ENCODE results near the gene ABHD16A. TPM values are rescaled to one million over a fixed set of nuclear protein-coding genes. Genes with fewer than 3 reads are reported as not detected.
A peak's percentile ranks its signal among the peaks of the same experiment; 100 is the strongest.

ABHD16A gene
- total RNA-seq, 2 experiments from 2014 or later: 57.8 to 64.0 TPM

DNA sequence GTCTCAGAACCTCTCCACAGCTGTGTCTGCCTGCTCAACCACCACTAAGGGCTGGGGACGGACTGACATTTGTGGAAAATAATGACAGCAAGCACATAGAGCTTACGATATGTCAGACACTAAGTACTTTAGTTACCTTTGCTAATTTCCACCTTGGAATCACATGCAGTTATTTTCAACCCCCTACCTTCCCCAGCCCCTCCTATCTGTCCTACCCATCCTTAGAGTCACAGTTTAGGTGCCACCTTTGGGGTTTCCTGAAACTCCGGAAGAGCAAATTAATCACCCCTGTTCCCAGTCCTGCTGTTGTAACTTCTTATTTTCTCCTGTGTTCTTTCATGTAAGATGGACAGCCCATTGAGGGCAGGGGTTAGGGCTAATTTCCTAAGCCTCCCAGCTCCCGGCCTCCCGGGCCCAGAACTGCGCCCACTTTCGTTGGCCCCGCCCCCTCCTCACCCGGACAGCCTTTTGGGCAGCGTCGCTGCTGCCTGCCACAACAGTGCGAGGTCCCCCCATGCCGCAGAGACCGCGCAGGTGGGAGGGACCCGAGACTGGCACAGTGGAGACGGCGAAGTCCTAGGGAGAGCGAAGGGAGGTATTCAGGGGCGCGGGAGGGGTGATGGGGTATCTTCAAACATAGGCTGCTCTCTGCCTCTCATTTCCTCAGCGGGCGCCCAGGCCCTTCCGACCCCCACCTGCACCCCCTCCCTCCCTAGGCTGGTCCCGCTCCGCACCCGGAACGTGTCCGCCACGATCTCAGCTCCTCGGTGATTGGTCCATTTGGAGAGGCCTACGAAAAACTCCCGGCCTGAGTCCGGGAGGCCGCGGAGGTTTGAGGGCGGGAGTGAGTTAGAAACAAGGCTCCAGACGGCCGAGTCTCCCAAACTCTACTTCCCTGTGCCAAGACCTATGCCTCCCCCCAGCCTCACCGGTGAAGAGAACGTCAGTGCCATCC, 24.9 kb upstream of the ABHD16A start:
- POLR2A ChIA-PET: interaction anchor here (0.6 to 9.4 kb wide), 7 partner anchors 9 to 102 kb away, joined by 3 to 137 read pairs (median 5); partner anchors contain the start of genes ABHD16A, BAG6, CLIC1 and HSPA1B
- DNase-seq: no peak
- H3K36me3 Mint-ChIP-seq: peaks cover 34% of the 10 kb centered on the region

DNA sequence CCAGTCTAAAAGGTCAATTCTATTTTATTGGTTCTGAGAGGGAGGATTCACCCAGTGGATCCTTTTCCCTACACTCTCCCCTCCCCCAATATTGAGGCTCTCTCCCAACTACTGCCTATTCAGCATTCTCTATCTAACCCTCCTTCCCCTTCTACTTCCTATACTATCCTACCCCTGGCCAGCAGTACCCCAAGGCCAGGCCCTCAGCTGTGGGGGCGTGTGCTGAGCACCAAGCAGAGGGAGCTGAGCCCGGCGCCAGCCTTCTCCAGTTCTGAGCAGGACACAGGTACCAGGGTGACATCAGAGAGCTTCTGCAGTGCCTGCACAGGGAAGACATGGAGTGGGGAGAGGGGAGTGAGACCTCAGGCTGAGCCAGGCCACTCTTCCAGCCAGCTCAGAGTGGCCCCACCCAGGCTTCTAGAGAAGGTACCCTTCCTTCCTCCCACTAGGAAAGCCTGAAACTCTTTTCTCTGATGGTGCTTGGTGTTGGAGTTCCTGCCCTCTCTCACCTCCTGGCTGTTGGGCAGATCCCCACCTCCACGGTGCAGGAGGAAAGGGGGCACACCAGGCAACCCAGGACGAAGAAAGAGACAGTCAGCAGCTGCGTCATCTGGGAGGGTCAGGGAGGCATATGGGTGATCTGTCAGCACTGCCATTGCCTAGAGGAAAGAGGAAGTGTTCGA, 24.1 kb upstream of the ABHD16A start:
- ATAC-seq (ENCODE audit: low read depth): peak; percentile 31
- Mint-ChIP-seq H3K27ac (peak overlapping the region; percentile 76), H3K27me3 (no peaks in the 10 kb centered on the region), H3K9me3 (no peaks in the 10 kb centered on the region), H3K4me3 (peak overlapping the region; percentile 57), H3K36me3 (peaks cover 32% of the 10 kb centered on the region), H3K4me1 (peaks cover 53% of the 10 kb centered on the region)
- POLR2A ChIA-PET: interaction anchor here (1.2 to 9.4 kb wide), 7 partner anchors 10 to 100 kb away, joined by 3 to 137 read pairs (median 4); partner anchors contain the start of genes ABHD16A, BAG6, CLIC1 and GPANK1
- DNase-seq: no peak

More for the DNA sequence above, 24.9 kb upstream of the ABHD16A start:
- Mint-ChIP-seq H3K9me3 (no peaks in the 10 kb centered on the region), H3K27me3 (no peaks in the 10 kb centered on the region), H3K4me3 (peak overlapping the region; percentile 98), H3K27ac (peak overlapping the region; percentile 76), H3K4me1 (peaks cover 54% of the 10 kb centered on the region)
- no peak for ATAC-seq (ENCODE audit: low read depth)

DNA sequence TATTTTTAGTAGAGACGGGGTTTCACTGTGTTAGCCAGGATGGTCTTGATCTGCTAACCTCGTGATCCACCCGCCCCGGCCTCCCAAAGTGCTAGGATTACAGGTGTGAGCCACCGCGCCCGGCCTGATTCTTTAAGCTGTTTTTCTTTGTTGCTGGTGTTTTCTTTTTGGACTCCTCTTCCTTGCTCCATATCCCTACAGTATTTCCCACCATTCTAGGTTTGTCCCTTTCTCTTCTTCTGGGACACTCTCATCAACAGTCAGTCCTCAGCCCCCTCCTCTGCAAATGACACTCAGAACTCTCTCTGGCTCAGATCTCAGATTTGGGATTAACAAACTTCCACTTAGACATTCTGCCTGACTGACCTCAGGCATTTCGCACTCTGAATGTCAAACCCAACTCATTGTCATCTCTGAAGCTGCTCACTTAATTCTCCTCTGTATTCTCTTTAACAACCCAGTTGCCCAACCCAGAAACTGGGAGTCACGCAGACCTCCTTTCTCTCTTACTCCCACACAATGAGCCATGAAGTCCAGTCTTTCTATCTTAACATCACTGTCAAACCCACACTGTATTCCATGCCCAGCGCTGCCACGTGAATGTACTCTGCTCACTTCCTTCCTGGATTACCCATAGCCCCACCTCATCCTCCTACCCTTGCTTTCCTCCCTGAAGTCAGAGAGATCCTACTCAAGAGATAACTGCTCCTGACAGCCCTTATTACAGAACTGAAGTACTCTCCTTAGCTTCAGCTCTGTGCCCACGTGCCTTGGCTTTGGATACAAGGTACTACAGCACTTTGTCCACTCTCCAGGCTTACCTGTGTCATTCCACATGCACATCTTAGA, 22.6 kb upstream of the ABHD16A start:
- DNase-seq: no peak
- Mint-ChIP-seq H3K27ac (peak overlapping the region; percentile 5), H3K4me3 (no peak overlapping the region), H3K27me3 (no peaks in the 10 kb centered on the region), H3K9me3 (no peaks in the 10 kb centered on the region), H3K4me1 (peaks cover 47% of the 10 kb centered on the region), H3K36me3 (peaks cover 24% of the 10 kb centered on the region)
- no peak for ATAC-seq (ENCODE audit: low read depth)
- POLR2A ChIA-PET: interaction anchor here (0.7 to 9.4 kb wide), 5 partner anchors 12 to 66 kb away, joined by 3 to 137 read pairs (median 3); partner anchors contain the start of genes ABHD16A, CLIC1, GPANK1 and MSH5

DNA sequence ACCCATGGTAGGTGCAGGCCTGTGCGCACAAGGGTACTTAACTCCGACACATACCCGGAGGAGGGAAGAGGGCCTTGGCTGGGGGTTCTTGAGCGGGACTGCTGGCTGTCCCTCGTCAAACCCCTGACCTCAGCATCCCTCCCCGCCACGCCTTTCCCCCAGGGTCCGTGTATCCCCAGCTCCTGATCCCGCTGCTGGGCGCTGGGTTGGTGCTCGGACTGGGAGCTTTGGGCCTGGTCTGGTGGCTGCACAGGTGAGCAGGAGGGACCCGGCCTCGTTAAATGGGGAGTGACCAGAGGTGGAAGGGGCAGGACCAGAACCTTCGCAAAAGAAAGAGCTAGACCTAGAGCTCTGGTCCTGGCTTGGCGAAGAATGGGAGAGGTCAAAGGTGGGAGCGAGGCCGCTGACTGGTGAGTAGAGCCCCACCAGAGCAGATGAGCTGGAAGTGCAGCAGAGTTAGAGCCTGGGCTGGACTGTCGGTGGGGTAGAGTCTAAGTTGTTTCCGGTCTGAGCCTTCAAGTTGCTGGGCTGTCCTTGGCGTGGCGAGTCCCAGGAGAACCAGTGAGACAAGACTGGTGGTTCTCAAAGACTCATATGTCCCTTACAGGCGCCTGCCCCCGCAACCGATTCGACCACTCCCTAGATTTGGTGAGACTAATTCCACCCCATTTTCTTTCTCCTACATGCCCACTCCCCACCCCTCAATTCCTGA, 21.0 kb upstream of the ABHD16A start:
- peaks cover 16% of the 10 kb centered on the region for H3K36me3 Mint-ChIP-seq
- ATAC-seq (ENCODE audit: low read depth) (no peak), DNase-seq (no peak)
- peak overlapping the region; percentile 85 for H3K27ac Mint-ChIP-seq
- H3K9me3 Mint-ChIP-seq: no peaks in the 10 kb centered on the region
- H3K4me3 Mint-ChIP-seq: peak overlapping the region; percentile 69
- H3K27me3 Mint-ChIP-seq: peaks cover 3% of the 10 kb centered on the region
- POLR2A ChIA-PET: interaction anchor here (1.0 to 9.4 kb wide), 7 partner anchors 10 to 103 kb away, joined by 3 to 137 read pairs (median 4); partner anchors contain the start of genes ABHD16A, CLIC1, GPANK1 and HSPA1B
- H3K4me1 Mint-ChIP-seq: peaks cover 39% of the 10 kb centered on the region

DNA sequence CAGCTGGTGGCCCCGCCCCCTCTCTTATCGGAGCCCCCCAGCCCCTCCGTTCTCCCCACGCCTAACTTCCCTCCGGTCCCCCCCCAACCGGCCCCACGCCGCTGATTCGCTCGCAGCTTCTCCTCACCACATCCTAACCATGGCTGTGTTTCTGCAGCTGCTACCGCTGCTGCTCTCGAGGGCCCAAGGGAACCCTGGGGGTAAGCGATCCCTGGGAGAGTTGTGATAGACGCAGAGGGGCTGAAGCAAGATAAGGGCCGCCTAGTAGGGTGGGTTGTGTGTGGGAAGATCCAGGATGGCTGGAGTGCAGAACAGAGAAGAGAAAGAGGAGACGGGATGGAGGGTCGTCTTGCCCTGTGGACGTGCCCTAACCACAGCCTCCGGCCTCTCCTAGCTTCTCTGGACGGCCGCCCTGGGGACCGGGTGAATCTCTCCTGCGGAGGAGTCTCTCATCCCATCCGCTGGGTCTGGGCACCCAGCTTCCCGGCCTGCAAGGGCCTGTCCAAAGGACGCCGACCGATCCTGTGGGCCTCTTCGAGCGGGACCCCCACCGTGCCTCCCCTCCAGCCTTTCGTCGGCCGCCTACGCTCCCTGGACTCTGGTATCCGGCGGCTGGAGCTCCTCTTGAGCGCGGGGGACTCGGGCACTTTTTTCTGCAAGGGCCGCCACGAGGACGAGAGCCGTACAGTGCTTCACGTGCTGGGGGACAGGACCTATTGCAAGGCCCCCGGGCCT, 20.3 kb upstream of the ABHD16A start, which contains the start of gene MPIG6B:
MPIG6B (plus strand) TSS at position 129 of the 735 bp plus-strand sequence; CDS start at position 140, 11 bp downstream.
- peak within 1 kb of the TSS; percentile 85 for H3K27ac Mint-ChIP-seq
- peak; percentile 55 for ATAC-seq (ENCODE audit: low read depth)
- peaks cover 35% of the 10 kb centered on the region for H3K4me1 Mint-ChIP-seq
- POLR2A ChIA-PET: interaction anchor here (0.9 to 9.4 kb wide), 9 partner anchors 9 to 104 kb away, joined by 3 to 137 read pairs (median 4); partner anchors contain the start of genes ABHD16A, CLIC1, GPANK1 and HSPA1B
- peaks cover 16% of the 10 kb centered on the region for H3K36me3 Mint-ChIP-seq
- no peaks in the 10 kb centered on the region for H3K9me3 Mint-ChIP-seq
- peak; percentile 51 for DNase-seq
- peak within 1 kb of the TSS; percentile 69 for H3K4me3 Mint-ChIP-seq
- H3K27me3 Mint-ChIP-seq: peaks cover 3% of the 10 kb centered on the region

DNA sequence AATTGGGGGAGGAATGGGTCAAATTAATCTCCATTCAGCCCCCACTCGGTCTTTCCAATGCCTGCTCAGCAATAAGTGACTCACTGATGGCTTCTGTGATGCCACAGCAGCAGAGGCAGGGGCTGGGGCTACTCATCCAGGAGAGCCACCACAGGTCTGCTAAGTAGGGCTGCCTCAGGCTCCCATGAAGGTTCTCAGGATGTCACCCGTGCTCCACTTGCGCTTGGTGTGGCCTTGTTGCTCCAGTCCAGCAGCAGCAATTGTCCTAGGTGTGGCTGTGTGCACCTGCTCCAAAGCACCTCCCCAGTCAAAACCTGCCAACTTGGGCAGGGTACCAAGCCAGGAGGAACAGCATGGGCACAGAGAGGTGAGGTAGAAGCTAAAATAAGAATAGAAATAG, 19.0 kb upstream of the ABHD16A start:
- ATAC-seq (ENCODE audit: low read depth): no peak
- no peak overlapping the region for H3K4me3 Mint-ChIP-seq
- H3K4me1 Mint-ChIP-seq: peaks cover 27% of the 10 kb centered on the region
- no peaks in the 10 kb centered on the region for H3K9me3 Mint-ChIP-seq
- H3K27me3 Mint-ChIP-seq: peaks cover 6% of the 10 kb centered on the region
- DNase-seq: no peak
- peak overlapping the region; percentile 42 for H3K27ac Mint-ChIP-seq
- H3K36me3 Mint-ChIP-seq: peaks cover 16% of the 10 kb centered on the region
- POLR2A ChIA-PET: interaction anchor here (0.7 to 2.6 kb wide), 5 partner anchors 8 to 498 kb away, joined by 3 to 8 read pairs (median 7); partner anchors contain the start of gene MSH5

DNA sequence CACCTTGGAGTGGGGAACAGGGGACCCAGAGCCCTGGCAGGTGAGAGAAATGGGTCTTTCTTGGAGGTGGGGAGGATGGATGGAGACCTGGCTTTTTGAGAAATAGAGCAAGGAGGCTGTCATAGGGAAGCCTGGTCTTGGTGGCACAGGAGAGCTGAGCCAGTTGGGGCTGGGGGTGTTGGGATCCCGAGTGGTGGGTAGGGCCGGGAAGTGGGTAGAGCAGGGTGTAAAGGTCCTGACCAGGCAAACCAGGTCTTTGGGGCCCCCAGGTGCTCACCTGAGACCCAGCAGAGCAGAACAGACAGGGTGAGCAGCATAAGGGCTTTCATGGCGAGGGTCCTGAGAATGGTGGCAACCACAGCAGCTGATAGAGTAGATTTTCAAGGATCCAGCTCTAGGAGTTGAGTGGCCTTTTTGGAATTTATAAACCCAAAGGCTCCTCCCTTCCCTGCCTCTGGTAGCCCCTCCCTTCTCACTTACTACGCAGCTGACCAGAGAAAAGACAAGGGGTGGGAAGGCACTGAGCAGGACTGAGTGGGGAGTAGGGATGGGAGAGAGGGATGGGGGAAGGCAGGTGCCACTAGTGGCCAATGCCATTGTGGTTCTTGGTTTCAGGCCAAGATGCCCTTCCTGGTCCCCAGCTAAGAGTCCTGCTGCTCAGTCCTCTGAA, 18.4 kb upstream of the ABHD16A start, which contains the start of gene LY6G6C:
LY6G6C (minus strand) TSS at position 396 of the 670 bp plus-strand sequence; CDS start at position 329, 67 bp downstream.
- Mint-ChIP-seq H3K36me3 (peaks cover 10% of the 10 kb centered on the region), H3K4me1 (peaks cover 20% of the 10 kb centered on the region), H3K27ac (peak within 1 kb of the TSS; percentile 42), H3K27me3 (peaks cover 6% of the 10 kb centered on the region), H3K4me3 (no peak within 1 kb of the TSS), H3K9me3 (no peaks in the 10 kb centered on the region)
- DNase-seq (no peak), ATAC-seq (ENCODE audit: low read depth) (no peak)
- POLR2A ChIA-PET: interaction anchor here (0.8 to 1.6 kb wide), 2 partner anchors 18 to 19 kb away, joined by 3 read pairs; partner anchors contain the start of genes ABHD16A and MSH5

DNA sequence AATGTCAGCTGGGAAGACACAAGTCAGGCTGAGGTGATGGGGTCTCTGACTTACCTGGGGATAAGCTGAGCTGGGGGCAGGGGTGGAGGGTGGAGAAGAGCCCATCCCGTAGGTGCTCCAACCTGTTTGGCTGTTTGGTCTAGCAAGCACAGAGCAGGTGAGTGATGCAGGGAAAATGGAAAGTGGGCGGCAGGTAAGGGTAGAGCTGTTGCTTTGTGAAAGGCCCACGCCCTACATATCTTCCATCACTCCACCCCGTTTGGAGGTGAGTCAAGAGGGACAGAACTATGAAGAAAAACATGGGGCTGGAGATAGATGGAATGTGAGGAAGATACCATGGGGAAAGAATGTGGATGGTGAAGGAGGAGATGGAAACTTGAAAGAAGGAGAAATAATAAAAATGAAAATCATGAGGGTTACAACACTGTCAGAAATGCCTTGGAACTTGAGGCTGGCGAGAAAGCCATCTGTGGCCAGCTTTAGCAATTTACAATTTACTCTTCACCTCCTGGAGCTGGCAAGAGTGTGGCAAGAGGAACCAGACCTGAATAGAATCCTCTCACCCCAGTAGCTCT, 17.2 kb upstream of the ABHD16A start:
- H3K9me3 Mint-ChIP-seq: no peaks in the 10 kb centered on the region
- H3K4me3 Mint-ChIP-seq: no peak overlapping the region
- H3K36me3 Mint-ChIP-seq: no peaks in the 10 kb centered on the region
- no peak for ATAC-seq (ENCODE audit: low read depth)
- no peak overlapping the region for H3K27ac Mint-ChIP-seq
- DNase-seq: no peak
- POLR2A ChIA-PET: interaction anchor here (1.6 kb wide), 1 partner anchor 17 kb away, joined by 3 read pairs; the partner anchor contains the start of gene ABHD16A
- H3K27me3 Mint-ChIP-seq: peaks cover 6% of the 10 kb centered on the region
- peaks cover 10% of the 10 kb centered on the region for H3K4me1 Mint-ChIP-seq

DNA sequence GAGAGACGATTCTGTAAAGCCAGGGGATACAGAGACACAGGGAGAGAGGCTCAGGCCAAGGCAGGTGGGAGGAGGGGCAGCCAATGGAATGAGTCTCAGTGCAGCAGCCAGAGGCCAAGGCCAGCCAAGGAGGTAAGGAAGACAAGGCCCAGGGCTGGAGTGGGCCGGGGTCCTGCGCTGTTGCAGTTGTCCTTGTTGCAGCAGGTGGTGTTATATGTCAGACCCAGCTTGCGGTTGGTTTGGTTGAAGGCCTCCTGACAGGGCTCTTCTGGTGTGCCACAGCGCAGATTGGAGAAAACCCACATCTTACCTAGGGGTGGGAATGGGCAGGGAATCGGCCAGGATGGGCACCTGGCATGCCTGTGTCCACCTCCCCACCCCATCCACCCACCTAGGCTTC, 15.9 kb upstream of the ABHD16A start:
- peaks cover 9% of the 10 kb centered on the region for H3K27me3 Mint-ChIP-seq
- no peak overlapping the region for H3K27ac Mint-ChIP-seq
- H3K4me3 Mint-ChIP-seq: no peak overlapping the region
- DNase-seq (no peak), ATAC-seq (ENCODE audit: low read depth) (no peak)
- POLR2A ChIA-PET: no interaction called here
- peaks cover 5% of the 10 kb centered on the region for H3K4me1 Mint-ChIP-seq
- H3K9me3 Mint-ChIP-seq: no peaks in the 10 kb centered on the region
- H3K36me3 Mint-ChIP-seq: no peaks in the 10 kb centered on the region

DNA sequence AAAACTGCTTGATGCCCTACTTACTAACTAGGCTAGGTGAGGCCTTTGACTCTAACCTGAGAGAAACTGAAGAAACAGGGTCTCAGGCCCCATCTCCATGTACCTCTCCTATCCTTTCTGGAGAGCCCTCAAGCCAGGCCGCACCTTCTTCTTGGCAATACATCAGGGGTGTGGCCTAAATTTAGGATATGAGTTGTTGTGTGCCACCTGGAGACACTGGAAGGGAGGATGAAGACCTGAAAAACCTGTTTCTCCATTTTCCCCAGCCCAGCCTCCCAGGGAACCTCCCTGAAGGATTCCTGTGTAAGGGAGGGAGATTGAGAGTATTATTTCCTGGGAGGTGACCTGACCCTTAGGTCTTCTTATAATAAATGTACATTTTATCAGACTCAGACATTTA, 15.1 kb upstream of the ABHD16A start:
- H3K27ac Mint-ChIP-seq: no peak overlapping the region
- peaks cover 11% of the 10 kb centered on the region for H3K27me3 Mint-ChIP-seq
- no peaks in the 10 kb centered on the region for H3K9me3 Mint-ChIP-seq
- POLR2A ChIA-PET: interaction anchor here (0.6 kb wide), 1 partner anchor 14 kb away, joined by 3 read pairs; no protein-coding TSS in a partner anchor
- H3K4me1 Mint-ChIP-seq: peaks cover 4% of the 10 kb centered on the region
- DNase-seq (no peak), ATAC-seq (ENCODE audit: low read depth) (no peak)
- H3K4me3 Mint-ChIP-seq: no peak overlapping the region
- no peaks in the 10 kb centered on the region for H3K36me3 Mint-ChIP-seq

Data from activated naive CD8-positive, alpha-beta T cell treated with anti-CD3 and anti-CD28 coated beads, Interleukin-2, amount 10 ng/mL, durations not matched to agents 7 days and 5 days (primary cell).